Measurements from ENCODE around the gene RNF10. TPM values are rescaled to one million over a fixed set of nuclear protein-coding genes. Genes with fewer than 3 reads are reported as not detected.

Gene RNF10
- total RNA-seq, 6 experiments from 2014 or later: 70.8 to 111 (median 90.2) TPM

DNA sequence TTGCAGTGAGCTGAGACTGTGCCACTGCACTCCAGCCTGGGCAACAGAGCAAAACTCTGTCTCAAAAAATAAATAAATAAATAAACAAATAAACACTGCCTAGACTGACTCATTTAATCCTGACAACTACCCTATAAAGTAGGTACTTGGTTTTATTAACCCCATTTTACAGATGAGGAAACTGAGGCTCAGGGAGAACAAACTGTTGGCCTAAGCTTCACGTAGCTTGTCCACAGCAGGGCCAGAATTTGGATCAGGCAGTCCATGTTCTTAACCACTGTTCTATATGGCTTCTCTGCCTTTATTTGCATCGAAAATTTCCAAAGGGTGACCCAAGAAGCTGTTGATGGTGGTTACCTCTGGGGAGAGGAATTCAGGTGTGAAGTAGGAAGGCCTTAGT lies 52.7 kb downstream of the RNF10 start:
- TF ChIP-seq POLR2A (IDR thresholded peaks at IDR 0.05) (no peak), CTCF (IDR thresholded peaks at IDR 0.05) (no peak)
- no peaks in the 10 kb centered on the region for H3K36me3 ChIP-seq
- intact Hi-C loops (cut with DNase I): loop anchor here in 1 of 2 donors (10.0 kb wide), 1 partner anchor 68 kb away; no protein-coding TSS in a partner anchor
- no peak overlapping the region for H3K27ac ChIP-seq
- H3K27me3 ChIP-seq: no peaks in the 10 kb centered on the region
- WGBS (ENCODE audit: insufficient coverage, low coverage, low lambda C conversion rate, missing lambda C conversion rate): 89% methylated on average over 2 of the region's 2 CpGs
- H3K9me3 ChIP-seq: no peaks in the 10 kb centered on the region
- ATAC-seq (no peak), DNase-seq (no peak)
- H3K4me1 ChIP-seq: peaks cover 0 to 17% (median 3%) of the 10 kb centered on the region in 4 donors
- H3K4me3 ChIP-seq: no peak overlapping the region

GRCh38 chr12:120588371-120588770 lies 54.2 kb downstream of the RNF10 start:
- no peak overlapping the region for H3K4me3 ChIP-seq
- peaks cover 0 to 10% (median under 1%) of the 10 kb centered on the region in 4 donors for H3K4me1 ChIP-seq
- ATAC-seq (no peak), DNase-seq (no peak)
- H3K36me3 ChIP-seq: no peaks in the 10 kb centered on the region
- WGBS (ENCODE audit: insufficient coverage, low coverage, low lambda C conversion rate, missing lambda C conversion rate): 100% methylated on average over 1 of the region's 1 CpG
- intact Hi-C loops (cut with DNase I): loop anchor here in 1 of 2 donors (10.0 kb wide), 1 partner anchor 66 kb away; no protein-coding TSS in a partner anchor
- no peak overlapping the region for H3K27ac ChIP-seq
- no peaks in the 10 kb centered on the region for H3K27me3 ChIP-seq
- TF ChIP-seq POLR2A (IDR thresholded peaks at IDR 0.05) (no peak), CTCF (IDR thresholded peaks at IDR 0.05) (no peak)
- no peaks in the 10 kb centered on the region for H3K9me3 ChIP-seq

DNA sequence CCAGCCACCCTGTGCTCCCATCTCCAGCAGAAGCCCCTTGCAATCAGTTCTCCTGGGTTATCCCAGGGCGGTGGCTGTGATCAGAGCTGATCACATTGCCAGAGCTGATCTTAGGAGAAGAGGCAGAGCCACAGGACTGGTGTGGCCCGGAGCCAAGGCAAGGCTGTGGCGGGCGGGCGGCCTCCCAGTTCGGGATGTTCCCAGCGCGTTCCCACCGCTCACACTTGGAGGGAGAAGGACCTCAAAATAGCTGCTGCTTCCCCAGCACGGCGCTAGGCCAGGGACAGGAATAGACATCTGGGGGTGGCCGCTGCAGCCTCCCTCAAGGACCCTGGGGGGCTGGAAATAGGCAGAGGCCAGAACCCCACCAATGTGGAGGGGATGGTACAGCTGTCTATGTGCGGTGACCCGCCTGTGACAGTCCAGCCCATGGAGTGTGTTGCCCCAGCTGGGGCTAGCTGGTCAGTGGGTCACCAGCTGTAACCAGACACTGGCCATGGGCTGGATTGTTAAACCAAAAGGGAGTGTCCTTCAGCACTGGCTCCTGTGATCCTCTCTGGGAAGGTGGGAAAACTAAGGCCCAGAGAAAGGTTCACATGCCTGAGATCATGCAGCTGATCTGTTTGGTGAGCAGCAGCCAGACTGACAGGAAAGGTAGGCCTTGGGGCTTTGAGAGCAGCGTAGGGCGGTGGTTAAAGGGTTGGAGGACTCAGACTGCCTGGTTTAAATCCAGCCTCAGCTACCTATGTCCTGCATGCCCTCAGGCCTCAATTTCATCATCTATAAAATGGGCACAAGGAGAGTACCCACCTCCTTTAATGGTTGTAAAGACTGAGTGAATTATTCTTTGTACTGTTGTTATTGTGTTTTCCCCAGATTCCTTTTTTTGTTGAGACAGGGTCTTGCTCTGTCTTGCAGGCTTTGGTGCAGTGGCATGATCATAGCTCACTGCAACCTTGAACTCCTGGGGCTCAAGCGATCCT lies 55.1 kb downstream of the RNF10 start:
- Histone ChIP-seq H3K27ac (no peak overlapping the region), H3K36me3 (no peaks in the 10 kb centered on the region), H3K9me3 (no peaks in the 10 kb centered on the region), H3K4me1 (peaks cover 0 to 1% (median 0%) of the 10 kb centered on the region in 4 donors), H3K4me3 (no peak overlapping the region), H3K27me3 (no peaks in the 10 kb centered on the region)
- TF ChIP-seq CTCF (IDR thresholded peaks at IDR 0.05): no peak
- TF ChIP-seq POLR2A (IDR thresholded peaks at IDR 0.05): no peak
- DNase-seq (no peak), ATAC-seq (peak in 1 of 4 donors; percentile 10)
- intact Hi-C loops (cut with DNase I): loop anchor here in 1 of 2 donors (10.0 kb wide), 1 partner anchor 66 kb away; no protein-coding TSS in a partner anchor
- WGBS (ENCODE audit: insufficient coverage, low coverage, low lambda C conversion rate, missing lambda C conversion rate): 84% methylated on average over 7 of the region's 17 CpGs

DNA sequence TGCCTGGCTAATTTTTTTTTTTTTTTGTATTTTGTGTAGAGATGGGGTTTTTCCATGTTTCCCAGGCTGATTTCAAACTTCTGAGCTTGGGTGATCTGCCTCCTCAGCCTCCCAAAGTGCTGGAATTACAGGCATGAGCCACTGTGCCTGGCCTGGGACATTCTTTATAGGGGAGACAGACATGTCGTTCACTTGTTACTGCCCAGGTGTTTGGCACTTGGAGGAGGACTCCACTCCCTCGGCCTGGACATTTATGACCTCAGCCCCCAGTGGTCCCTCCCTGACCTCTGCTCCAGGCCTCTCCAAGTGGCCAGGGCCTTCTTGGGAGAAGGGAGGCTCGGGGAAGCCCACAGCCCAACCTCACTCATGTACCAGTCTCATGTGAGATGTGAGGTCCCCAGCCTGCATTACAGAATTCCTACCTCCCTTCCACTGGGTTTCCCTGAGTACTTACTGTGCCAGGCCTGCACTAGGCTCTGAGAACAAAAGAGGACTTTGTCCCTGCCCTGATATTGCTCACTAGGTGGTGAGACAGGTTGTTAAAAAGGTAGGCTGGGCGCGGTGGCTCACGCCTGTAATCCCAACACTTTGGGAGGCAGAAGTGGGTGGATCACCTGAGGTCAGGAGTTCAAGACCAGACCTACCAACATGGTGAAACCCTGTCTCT lies 56.7 kb downstream of the RNF10 start:
- intact Hi-C loops (cut with DNase I): no loop called here
- no peak overlapping the region for H3K27ac ChIP-seq
- WGBS (ENCODE audit: insufficient coverage, low coverage, low lambda C conversion rate, missing lambda C conversion rate): 70% methylated on average over 4 of the region's 6 CpGs
- H3K4me1 ChIP-seq: no peaks in the 10 kb centered on the region
- no peak overlapping the region for H3K4me3 ChIP-seq
- ATAC-seq (peak in 3 of 4 donors; percentile 31 to 67 (median 45)), DNase-seq (no peak)
- no peaks in the 10 kb centered on the region for H3K27me3 ChIP-seq
- no peaks in the 10 kb centered on the region for H3K9me3 ChIP-seq
- no peaks in the 10 kb centered on the region for H3K36me3 ChIP-seq
- TF ChIP-seq CTCF (IDR thresholded peaks at IDR 0.05): no peak
- TF ChIP-seq POLR2A (IDR thresholded peaks at IDR 0.05): no peak
